ENCODE measurements around the gene DUX4.
"Not testable (repeated sequence)": the region's sequence is repeated elsewhere in the genome, so short reads cannot be mapped to it uniquely, and the experiment has no call there.

DNA sequence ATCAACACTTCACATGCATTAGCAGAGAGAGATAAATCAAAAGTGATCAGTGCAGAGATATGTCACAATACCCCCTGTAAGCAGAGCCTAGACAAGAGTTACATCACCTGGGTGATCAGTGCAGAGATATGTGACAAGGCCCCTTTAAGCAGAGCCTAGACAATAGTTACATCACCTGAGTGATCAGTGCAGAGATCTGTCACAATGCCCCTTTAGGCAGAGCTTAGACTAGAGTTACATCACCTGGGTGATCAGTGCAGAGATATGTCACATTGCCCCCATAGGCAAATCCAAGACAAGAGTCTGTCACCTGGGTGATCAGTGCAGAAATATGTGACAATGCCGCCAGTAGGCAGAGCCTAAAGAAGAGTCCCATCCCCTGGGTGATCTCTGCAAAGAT, 7.4 kb downstream of the DUX4 start:
- not testable (repeated sequence) for TF ChIP-seq POLR2A (IDR thresholded peaks at IDR 0.05; ENCODE audit: low read depth, low read length); POU2F2 (IDR thresholded peaks at IDR 0.05; ENCODE audit: low read depth, low read length); PAX5 (IDR thresholded peaks at IDR 0.05; ENCODE audit: insufficient read depth, low read length, severe bottlenecking); POLR2AphosphoS5 (IDR thresholded peaks at IDR 0.05; ENCODE audit: low read depth, low read length); TAF1 (IDR thresholded peaks at IDR 0.05; ENCODE audit: low read depth, low read length); SPI1 (IDR thresholded peaks at IDR 0.05; ENCODE audit: low read depth, low read length)
